GM12873 (cell line): ENCODE measurements around the gene COX6B2.

Experiments used
- CTCF ChIP-seq: IDR thresholded peaks from 2 replicates; pipeline ENCODE4 v1.5.1; 2012; ENCODE audit warnings: low read depth, mild to moderate bottlenecking, moderate library complexity, low read length, control low read depth; ENCODE audit not compliant: insufficient read depth; ENCODE audit errors: missing control alignments

The COX6B2 gene

GRCh38 chr19:55391191-55391670 is 36.7 kb upstream of the COX6B2 start:
- TF ChIP-seq CTCF, result no peak

GRCh38 chr19:55390461-55390880 is 36.0 kb upstream of the COX6B2 start:
- TF ChIP-seq CTCF, result no peak

GRCh38 chr19:55389386-55390317 is 35.1 kb upstream of the COX6B2 start:
- TF ChIP-seq CTCF, result no peak

GRCh38 chr19:55387736-55388497 is 33.4 kb upstream of the COX6B2 start:
- TF ChIP-seq CTCF, result no peak

- no peak for TF ChIP-seq CTCF
Measured at GRCh38 chr19:55386493-55386971, 32.0 kb upstream of the COX6B2 start.

GRCh38 chr19:55385724-55386492 is 31.4 kb upstream of the COX6B2 start, which contains the start of gene RPL28:
Gene RPL28 (plus strand): TSS chr19:55385932. CDS start chr19:55386358, 426 bp downstream.
- no peak for TF ChIP-seq CTCF
